ENCODE measurements around the gene XDH.

DNA sequence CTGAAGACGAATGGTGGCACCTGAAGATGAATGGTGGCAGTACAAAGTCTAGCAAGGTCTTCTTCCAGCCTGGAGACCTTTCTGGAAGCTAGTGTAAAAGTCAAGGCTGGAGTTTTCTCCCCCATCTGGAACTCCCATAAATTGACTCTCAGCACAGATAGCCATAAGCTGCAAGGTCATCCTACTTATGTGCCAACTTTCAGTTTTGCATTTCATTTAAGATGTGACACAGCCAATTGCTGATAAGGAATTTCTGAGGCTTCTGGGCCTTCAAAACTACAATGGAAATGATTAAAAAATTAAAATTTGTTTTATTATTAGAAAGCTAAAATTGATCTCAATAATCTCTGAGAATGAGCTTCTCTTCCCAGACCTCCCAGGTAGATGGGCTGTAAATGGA, 10.2 kb downstream of the XDH start:
- TF ChIP-seq, protein P1, sequence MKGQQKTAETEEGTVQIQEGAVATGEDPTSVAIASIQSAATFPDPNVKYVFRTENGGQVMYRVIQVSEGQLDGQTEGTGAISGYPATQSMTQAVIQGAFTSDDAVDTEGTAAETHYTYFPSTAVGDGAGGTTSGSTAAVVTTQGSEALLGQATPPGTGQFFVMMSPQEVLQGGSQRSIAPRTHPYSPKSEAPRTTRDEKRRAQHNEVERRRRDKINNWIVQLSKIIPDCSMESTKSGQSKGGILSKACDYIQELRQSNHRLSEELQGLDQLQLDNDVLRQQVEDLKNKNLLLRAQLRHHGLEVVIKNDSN (CRISPR knock-in tag; IDR thresholded peaks at IDR 0.05) = no peak
- TF ChIP-seq NR2F6 (CRISPR knock-in tag; IDR thresholded peaks at IDR 0.05) = no peak
- no peak for TF ChIP-seq MCM3 (IDR thresholded peaks at IDR 0.05)
- TF ChIP-seq, protein P2, sequence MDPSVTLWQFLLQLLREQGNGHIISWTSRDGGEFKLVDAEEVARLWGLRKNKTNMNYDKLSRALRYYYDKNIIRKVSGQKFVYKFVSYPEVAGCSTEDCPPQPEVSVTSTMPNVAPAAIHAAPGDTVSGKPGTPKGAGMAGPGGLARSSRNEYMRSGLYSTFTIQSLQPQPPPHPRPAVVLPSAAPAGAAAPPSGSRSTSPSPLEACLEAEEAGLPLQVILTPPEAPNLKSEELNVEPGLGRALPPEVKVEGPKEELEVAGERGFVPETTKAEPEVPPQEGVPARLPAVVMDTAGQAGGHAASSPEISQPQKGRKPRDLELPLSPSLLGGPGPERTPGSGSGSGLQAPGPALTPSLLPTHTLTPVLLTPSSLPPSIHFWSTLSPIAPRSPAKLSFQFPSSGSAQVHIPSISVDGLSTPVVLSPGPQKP (CRISPR knock-in tag; IDR thresholded peaks at IDR 0.05) = no peak
- TF ChIP-seq MYC (IDR thresholded peaks at IDR 0.05; ENCODE audit: low read depth, low read length) = no peak
- TF ChIP-seq MYC (CRISPR knock-in tag; IDR thresholded peaks at IDR 0.05; ENCODE audit: borderline replicate concordance, low read depth) = no peak
- no peak for TF ChIP-seq HDAC6 (IDR thresholded peaks at IDR 0.05; ENCODE audit: low read depth, low read length)
- TF ChIP-seq POLR2A (conservative IDR thresholded peaks at IDR 0.05) = no peak
- no peak for TF ChIP-seq MCM7 (IDR thresholded peaks at IDR 0.05)
- no peak for TF ChIP-seq ZNF699 (CRISPR knock-in tag; IDR thresholded peaks at IDR 0.05; ENCODE audit: insufficient replicate concordance)

All from K562 (cell line).